Activated CD8-positive, alpha-beta memory T cell treated with anti-CD3 and anti-CD28 coated beads, Interleukin-2, amount 50 U/mL, for 48 hours (primary cell): Measurements from ENCODE around the gene KRTAP22-2.

Experiments used
- DNase-seq: peaks from one replicate; pipeline ENCODE4 v3.0.0-alpha.2; 2020

KRTAP22-2 gene

GRCh38 chr21:30561957-30562356 lies 28.2 kb downstream of the KRTAP22-2 start:
- DNase-seq = no peak

DNA sequence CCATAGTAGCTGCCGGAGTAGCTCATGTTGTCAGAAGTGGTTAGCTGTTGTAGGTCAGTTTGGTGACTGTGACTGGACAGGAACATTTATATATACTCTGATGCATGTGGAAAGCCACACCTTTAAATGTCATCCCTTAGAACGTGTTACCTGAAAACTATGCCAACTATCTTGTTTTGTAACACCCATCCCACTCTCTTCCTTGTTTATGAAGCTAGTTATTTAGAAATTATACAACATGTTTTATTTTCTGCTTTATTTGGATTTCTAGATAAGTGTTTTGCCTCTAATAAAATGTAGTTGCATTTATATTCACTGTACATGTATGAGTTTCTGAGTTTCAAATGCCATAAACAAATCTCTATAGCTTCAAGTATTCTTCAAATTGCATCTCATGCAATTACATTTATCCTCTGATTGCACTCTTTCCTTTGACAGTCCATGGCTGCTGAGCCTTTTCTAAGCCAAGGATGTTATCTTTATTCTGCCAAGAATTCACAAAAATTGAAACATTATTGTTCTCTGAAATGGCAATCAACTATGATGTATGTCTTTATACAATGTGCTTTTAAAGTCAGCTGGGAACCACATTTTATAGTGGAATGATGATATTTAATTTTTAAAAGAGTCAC lies 28.8 kb downstream of the KRTAP22-2 start, which contains the start of gene KRTAP19-7:
Gene KRTAP19-7, minus strand, starts transcription at position 51 of the 632 bp plus-strand sequence. Its CDS starts 25 bp downstream, at position 26.
- no peak for DNase-seq

DNA sequence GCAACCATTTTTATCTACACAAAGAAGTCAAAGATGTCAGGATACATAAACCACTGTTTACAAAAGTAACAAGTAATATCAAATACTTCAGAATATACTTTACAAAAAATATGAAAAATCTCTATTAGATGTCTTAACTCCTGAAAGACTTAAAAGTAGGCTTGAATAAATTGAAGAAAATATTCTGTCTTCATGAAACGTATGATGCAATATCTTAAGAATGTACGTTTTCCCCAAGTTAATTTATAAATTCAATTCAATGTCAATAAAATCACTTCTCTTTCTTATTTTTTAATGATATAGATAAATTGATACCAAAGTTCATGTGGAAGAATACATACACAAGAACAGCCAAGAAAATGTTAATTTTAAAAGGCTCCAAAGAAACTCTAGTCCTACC lies 35.1 kb downstream of the KRTAP22-2 start:
- DNase-seq = no peak

GRCh38 chr21:30552782-30553181 lies 37.4 kb downstream of the KRTAP22-2 start:
- no peak for DNase-seq

DNA sequence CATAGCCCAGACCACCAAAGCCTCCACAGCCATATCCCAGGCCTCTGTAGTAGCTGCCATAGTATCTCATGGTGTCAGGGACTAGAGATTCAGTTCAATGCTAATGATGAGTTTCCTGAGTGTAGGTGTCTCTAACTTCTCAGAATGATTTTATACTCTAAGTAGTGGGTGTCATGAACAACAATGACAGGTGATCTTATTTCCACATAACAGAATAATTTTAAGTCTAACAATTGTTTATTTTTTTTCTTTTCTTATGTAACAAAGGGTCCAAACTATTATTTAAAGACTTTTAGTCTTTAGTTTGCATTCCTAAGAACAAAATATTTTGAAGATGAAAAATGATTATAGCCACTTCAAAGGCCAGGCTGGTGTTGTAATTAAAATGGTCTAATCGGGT lies 48.4 kb downstream of the KRTAP22-2 start, which contains the start of gene KRTAP19-6:
Gene KRTAP19-6, minus strand, starts transcription at position 101 of the 400 bp plus-strand sequence. Its CDS starts 31 bp downstream, at position 70.
- DNase-seq = no peak
